GM19438 (cell line): Measurements from ENCODE around the gene SSC4D.
A peak's percentile ranks its signal among the peaks of the same experiment; 100 is the strongest.
"Not testable (repeated sequence)": the region's sequence is repeated elsewhere in the genome, so short reads cannot be mapped to it uniquely, and the experiment has no call there.

Experiments used
- ATAC-seq: cut with Tn5 transposase; IDR thresholded peaks from one replicate; pipeline ENCODE4 v1.9.1; 2021; ENCODE audit warnings: low read depth; ENCODE audit not compliant: unreplicated experiment

Gene SSC4D

GRCh38 chr7:76423666-76424412 lies 14.3 kb upstream of the SSC4D start:
- no peak for ATAC-seq

GRCh38 chr7:76421097-76421496 lies 11.6 kb upstream of the SSC4D start:
- not testable (repeated sequence) for ATAC-seq

GRCh38 chr7:76417654-76418310 lies 8.3 kb upstream of the SSC4D start:
- not testable (repeated sequence) for ATAC-seq

- no peak for ATAC-seq
These were observed 2.8 kb upstream of the SSC4D start for GRCh38 chr7:76412249-76412648.

- no peak for ATAC-seq
These were observed 2.1 kb upstream of the SSC4D start for GRCh38 chr7:76411626-76412025.

GRCh38 chr7:76408121-76408560 lies 1.4 kb downstream of the SSC4D start:
- no peak for ATAC-seq

GRCh38 chr7:76407718-76408117 lies 1.8 kb downstream of the SSC4D start:
- no peak for ATAC-seq

- no peak for ATAC-seq
These were observed 3.8 kb downstream of the SSC4D start for GRCh38 chr7:76405738-76406137.

GRCh38 chr7:76403780-76404494 lies 5.6 kb downstream of the SSC4D start:
- ATAC-seq = no peak

GRCh38 chr7:76403097-76403496 lies 6.4 kb downstream of the SSC4D start:
- not testable (repeated sequence) for ATAC-seq

- no peak for ATAC-seq
These were observed 9.2 kb downstream of the SSC4D start for GRCh38 chr7:76400248-76400647.

- no peak for ATAC-seq
These were observed 11.9 kb downstream of the SSC4D start for GRCh38 chr7:76397409-76398183.

- ATAC-seq = no peak
These were observed 12.6 kb downstream of the SSC4D start for GRCh38 chr7:76396864-76397263.

GRCh38 chr7:76395965-76396726 lies 13.4 kb downstream of the SSC4D start:
- ATAC-seq = no peak

GRCh38 chr7:76395605-76395964 lies 13.9 kb downstream of the SSC4D start:
- not testable (repeated sequence) for ATAC-seq

GRCh38 chr7:76394957-76395356 lies 14.5 kb downstream of the SSC4D start:
- no peak for ATAC-seq

GRCh38 chr7:76393116-76394031 lies 16.1 kb downstream of the SSC4D start:
- ATAC-seq = peak; percentile 90

- no peak for ATAC-seq
These were observed 16.9 kb downstream of the SSC4D start for GRCh38 chr7:76392531-76393115.

- no peak for ATAC-seq
These were observed 19.4 kb downstream of the SSC4D start for GRCh38 chr7:76390092-76390491.
